WERI-Rb-1 (cell line): ENCODE data around the gene GAGE12J.
"Not testable (repeated sequence)": the region's sequence is repeated elsewhere in the genome, so short reads cannot be mapped to it uniquely, and the experiment has no call there.

Source experiments
- DNase-seq: peaks from one replicate; pipeline ENCODE4 v3.0.0-alpha.2; 2020
- H3K27ac ChIP-seq: fragments of 250-450 bp; sonication (Bioruptor Pico); 2 replicates; pipeline ENCODE4 v1.5.1; 2020; ENCODE audit warnings: mild to moderate bottlenecking, moderate library complexity
- H3K27me3 ChIP-seq: fragments of 250-450 bp; sonication (Bioruptor Pico); 2 replicates; pipeline ENCODE4 v1.5.1; 2021; ENCODE audit warnings: mild to moderate bottlenecking, low read depth, moderate library complexity; ENCODE audit not compliant: insufficient read depth, severe bottlenecking
- H3K36me3 ChIP-seq: fragments of 250-450 bp; sonication (Bioruptor Pico); 2 replicates; pipeline ENCODE4 v1.5.1; 2020; ENCODE audit warnings: mild to moderate bottlenecking, moderate library complexity
- H3K4me3 ChIP-seq: 2 replicates; pipeline ENCODE4 v1.5.1; 2011; ENCODE audit warnings: low read depth, mild to moderate bottlenecking, control low read depth, low read length
- H3K9me3 ChIP-seq: fragments of 250-450 bp; sonication (Bioruptor Pico); 2 replicates; pipeline ENCODE4 v1.5.1; 2021; ENCODE audit warnings: mild to moderate bottlenecking, moderate library complexity; ENCODE audit not compliant: severe bottlenecking
- CTCF ChIP-seq: IDR thresholded peaks from 2 replicates; pipeline ENCODE4 v1.5.1; 2011; ENCODE audit warnings: low read depth, mild to moderate bottlenecking, control low read depth, inconsistent platforms, low read length

Gene GAGE12J

GRCh38 chrX:49308604-49309269 lies 13.1 kb upstream of the GAGE12J start:
- Histone ChIP-seq H3K27ac (no peak overlapping the region), H3K36me3 (no peaks in the 10 kb centered on the region), H3K27me3 (peaks cover 71% of the 10 kb centered on the region), H3K4me3 (no peak overlapping the region), H3K9me3 (no peaks in the 10 kb centered on the region)
- DNase-seq: no peak
- no peak for TF ChIP-seq CTCF

- no peaks in the 10 kb centered on the region for H3K9me3 ChIP-seq
- no peak for DNase-seq
- no peaks in the 10 kb centered on the region for H3K36me3 ChIP-seq
- no peak overlapping the region for H3K27ac ChIP-seq
- no peak overlapping the region for H3K4me3 ChIP-seq
- TF ChIP-seq CTCF: no peak
- H3K27me3 ChIP-seq: peaks cover 67% of the 10 kb centered on the region
These were observed 12.3 kb upstream of the GAGE12J start for GRCh38 chrX:49309401-49309981.

GRCh38 chrX:49310371-49310770 lies 11.5 kb upstream of the GAGE12J start:
- H3K9me3 ChIP-seq: no peaks in the 10 kb centered on the region
- DNase-seq: no peak
- no peak for TF ChIP-seq CTCF
- H3K27ac ChIP-seq: no peak overlapping the region
- H3K36me3 ChIP-seq: no peaks in the 10 kb centered on the region
- no peak overlapping the region for H3K4me3 ChIP-seq
- peaks cover 68% of the 10 kb centered on the region for H3K27me3 ChIP-seq

- H3K4me3 ChIP-seq: no peak overlapping the region
- no peak for TF ChIP-seq CTCF
- H3K27me3 ChIP-seq: peaks cover 75% of the 10 kb centered on the region
These were observed 9.7 kb upstream of the GAGE12J start for GRCh38 chrX:49312176-49312575.

GRCh38 chrX:49316085-49316484 lies 5.8 kb upstream of the GAGE12J start:
- no peaks in the 10 kb centered on the region for H3K36me3 ChIP-seq
- H3K9me3 ChIP-seq: no peaks in the 10 kb centered on the region
- no peak overlapping the region for H3K4me3 ChIP-seq
- no peak for DNase-seq
- peaks cover 42% of the 10 kb centered on the region for H3K27me3 ChIP-seq
- TF ChIP-seq CTCF: no peak
- no peak overlapping the region for H3K27ac ChIP-seq

More at GRCh38 chrX:49312176-49312575, 9.7 kb upstream of the GAGE12J start:
- DNase-seq: no peak
- H3K9me3 ChIP-seq: no peaks in the 10 kb centered on the region
- no peaks in the 10 kb centered on the region for H3K36me3 ChIP-seq
- no peak overlapping the region for H3K27ac ChIP-seq

- H3K27me3 ChIP-seq, DNase-seq, H3K4me3 ChIP-seq, H3K9me3 ChIP-seq, H3K27ac ChIP-seq, H3K36me3 ChIP-seq: not testable (repeated sequence)
These were observed 429 bp downstream of the GAGE12J start for GRCh38 chrX:49322266-49322665.

GRCh38 chrX:49323735-49324134 lies 1.9 kb downstream of the GAGE12J start:
- not testable (repeated sequence) for DNase-seq, H3K27ac ChIP-seq, H3K27me3 ChIP-seq, H3K36me3 ChIP-seq, H3K4me3 ChIP-seq, H3K9me3 ChIP-seq

- H3K36me3 ChIP-seq, H3K27ac ChIP-seq, H3K27me3 ChIP-seq, H3K4me3 ChIP-seq, DNase-seq, H3K9me3 ChIP-seq: not testable (repeated sequence)
These were observed 8.6 kb downstream of the GAGE12J start for GRCh38 chrX:49330421-49330820.

GRCh38 chrX:49331282-49331681 lies 9.4 kb downstream of the GAGE12J start, which contains the start of gene GAGE13:
Gene GAGE13, plus strand, starts transcription at chrX:49331582. Its CDS starts 1,156 bp downstream, at chrX:49332738.
- H3K4me3 ChIP-seq, H3K9me3 ChIP-seq, H3K27ac ChIP-seq, H3K27me3 ChIP-seq, H3K36me3 ChIP-seq, DNase-seq: not testable (repeated sequence)
